Activated T-cell treated with anti-CD3 and anti-CD28 coated beads, Interleukin-2, amount 50 U/mL, for 1 hour (primary cell): Measurements from ENCODE around the gene KCNMB3.
"Not testable (repeated sequence)": the region's sequence is repeated elsewhere in the genome, so short reads cannot be mapped to it uniquely, and the experiment has no call there.

Experiments used
- DNase-seq: peaks from one replicate; pipeline ENCODE4 v3.0.0-alpha.2; 2020

KCNMB3 gene, protein sequence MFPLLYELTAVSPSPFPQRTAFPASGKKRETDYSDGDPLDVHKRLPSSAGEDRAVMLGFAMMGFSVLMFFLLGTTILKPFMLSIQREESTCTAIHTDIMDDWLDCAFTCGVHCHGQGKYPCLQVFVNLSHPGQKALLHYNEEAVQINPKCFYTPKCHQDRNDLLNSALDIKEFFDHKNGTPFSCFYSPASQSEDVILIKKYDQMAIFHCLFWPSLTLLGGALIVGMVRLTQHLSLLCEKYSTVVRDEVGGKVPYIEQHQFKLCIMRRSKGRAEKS

DNA sequence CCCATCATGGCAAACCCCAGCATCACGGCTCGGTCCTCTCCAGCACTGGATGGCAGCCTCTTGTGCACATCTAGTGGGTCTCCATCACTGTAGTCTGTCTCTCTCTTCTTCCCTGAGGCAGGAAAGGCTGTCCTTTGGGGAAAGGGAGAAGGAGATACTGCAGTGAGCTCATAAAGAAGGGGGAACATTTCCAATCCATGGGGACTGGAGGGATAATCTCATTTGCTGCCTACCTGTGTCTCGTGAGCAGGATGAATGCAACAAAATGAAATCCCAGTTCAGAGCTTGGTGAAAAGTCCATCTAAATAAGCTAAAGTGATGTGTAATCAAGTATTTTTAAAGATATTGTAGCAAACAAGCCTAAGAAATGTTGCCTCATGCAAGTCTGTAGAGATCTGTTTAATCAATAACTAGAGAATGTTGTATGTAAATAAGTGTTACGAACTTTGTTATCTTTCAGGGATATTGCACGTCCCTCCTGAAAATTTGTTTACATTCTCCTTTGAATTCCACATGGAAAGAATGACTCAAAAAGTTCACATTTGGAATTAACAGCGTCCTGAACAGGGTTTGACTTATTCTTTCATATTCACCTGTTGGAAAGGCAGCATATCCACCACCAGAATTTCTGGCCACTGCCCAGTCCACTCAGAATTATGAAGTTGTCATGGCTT is at the start of gene KCNMB3:
TSS of gene KCNMB3 (minus strand) at position 312 of the 674 bp plus-strand sequence. CDS start at position 188, 124 bp downstream.
- DNase-seq: no peak

DNA sequence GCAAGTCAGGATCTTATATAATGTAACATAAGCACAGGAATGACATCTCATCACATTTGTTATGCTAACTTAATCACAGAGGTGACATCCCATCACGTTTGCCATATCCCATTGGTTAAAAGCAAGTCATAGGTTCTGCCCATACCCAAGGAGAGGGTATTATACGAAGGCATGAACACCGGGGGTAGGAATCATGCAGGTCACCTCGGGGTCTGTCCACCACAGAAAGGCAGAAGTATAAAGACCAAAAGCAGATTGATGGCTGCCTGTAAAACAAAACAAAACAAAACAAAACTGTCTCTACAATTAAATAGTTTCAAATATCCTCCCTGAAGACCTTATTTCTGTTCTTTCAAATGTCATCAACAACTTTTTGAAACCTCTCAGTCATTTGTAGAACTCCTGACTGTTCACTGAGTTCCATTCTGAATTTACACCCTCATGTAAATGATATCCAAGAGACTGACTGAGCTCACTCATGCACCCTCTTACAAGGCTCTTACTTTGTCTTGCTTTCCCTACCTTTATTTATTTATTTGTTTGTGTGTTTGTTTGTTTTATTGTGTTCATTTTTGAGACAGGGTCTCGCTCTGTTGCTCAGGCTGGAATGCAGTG is 49.2 kb upstream of the KCNMB3 start:
- DNase-seq: no peak

DNA sequence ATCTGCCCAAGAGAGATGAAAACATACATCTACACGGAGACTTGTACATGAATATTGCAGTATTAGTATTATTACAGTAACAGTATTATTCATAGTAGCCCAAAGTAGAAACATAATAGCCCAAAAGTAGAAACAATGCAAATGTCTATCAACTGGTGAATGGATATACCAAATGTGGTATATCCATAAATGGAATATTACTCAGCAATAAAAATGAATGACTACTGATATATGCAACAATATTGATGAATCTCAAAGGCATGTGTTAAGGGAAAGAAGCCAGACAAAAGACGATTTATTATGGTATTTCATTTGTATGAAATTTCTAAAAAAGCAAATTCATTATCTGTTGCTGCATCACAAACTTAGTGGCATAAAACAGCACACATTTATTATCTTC is 48.4 kb upstream of the KCNMB3 start:
- DNase-seq: no peak

- DNase-seq: no peak
Observed at GRCh38 chr3:179297971-179298725, 47.2 kb upstream of the KCNMB3 start.

DNA sequence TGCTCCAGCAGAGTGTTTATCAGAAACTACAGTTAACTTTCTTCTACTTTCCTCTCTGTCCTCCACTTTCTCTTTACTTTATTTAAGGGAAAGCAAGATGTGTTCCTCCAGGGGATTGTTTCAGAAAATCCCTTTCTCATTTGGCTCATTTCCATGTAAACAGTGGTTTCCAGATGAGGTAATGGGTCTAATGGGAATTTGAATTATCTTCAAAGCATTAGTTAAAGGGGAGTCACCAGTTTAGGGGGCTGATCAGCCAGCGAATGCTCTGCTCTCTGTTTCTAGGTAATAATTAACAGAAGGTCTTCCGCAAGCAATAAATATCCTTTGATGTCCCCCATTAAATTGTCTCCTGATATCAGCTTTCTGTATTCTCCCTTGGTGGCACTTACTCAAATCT is 41.5 kb upstream of the KCNMB3 start:
- no peak for DNase-seq

- no peak for DNase-seq
Observed at GRCh38 chr3:179289295-179289694, 38.4 kb upstream of the KCNMB3 start.

- DNase-seq: no peak
Observed at GRCh38 chr3:179288845-179289244, 37.9 kb upstream of the KCNMB3 start.

- no peak for DNase-seq
Observed at GRCh38 chr3:179286331-179286730, 35.4 kb upstream of the KCNMB3 start.

DNA sequence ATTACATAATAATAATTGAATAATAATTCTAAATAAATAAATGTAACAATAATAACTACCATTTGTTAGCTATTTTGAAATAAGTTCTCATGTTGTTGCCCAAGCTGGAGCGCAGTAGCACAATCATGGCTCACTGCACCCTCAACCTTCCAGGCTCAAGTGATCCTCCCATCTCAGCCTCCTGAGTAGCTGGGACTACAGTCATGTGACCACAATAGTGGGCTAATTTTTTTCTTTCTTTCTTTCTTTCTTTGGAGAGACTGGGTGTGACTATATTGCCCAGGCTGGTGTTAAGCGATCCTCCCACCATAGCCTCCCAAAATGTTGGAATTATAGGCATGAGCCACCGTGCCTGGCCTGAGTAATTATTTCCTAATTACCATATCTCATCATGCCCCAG is 30.9 kb upstream of the KCNMB3 start:
- no peak for DNase-seq

- DNase-seq: no peak
Observed at GRCh38 chr3:179279837-179280236, 28.9 kb upstream of the KCNMB3 start.

DNA sequence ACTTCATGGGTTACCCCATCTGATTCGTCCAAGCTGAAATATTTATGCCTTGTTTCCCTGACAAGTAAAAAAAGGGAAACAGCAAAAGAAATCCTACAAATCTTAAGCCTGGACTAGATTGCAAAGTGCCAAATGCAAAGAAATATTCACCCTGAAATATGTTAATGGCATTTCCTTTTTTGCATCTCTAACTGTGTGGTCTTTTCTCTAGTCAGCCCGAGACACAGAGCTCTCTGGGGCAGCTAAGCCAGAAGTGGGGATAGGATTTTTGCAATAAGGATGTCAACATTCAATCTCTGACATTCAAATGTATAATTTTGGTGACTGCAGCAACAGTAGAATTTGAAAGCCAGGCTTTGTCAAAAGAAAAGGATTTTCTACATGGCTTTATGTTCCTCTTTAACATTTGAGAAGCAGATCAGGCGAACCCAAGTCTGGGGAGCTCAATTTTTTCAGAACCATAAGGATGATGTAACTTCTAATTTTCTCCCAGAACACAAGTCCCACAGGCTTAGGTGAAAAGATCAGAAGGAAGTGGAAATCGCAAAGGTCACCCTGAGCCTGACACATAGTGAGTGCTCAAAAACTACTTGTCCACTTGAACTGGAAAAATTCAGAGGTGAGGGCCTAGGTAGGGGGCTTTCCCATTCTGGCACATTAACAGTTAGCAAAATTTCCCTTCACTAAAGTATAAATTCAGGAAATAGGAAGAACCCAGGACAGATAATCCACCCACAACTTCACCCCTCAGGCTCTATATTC is 28.2 kb upstream of the KCNMB3 start:
- DNase-seq: no peak

GRCh38 chr3:179278151-179278550 is 27.2 kb upstream of the KCNMB3 start:
- no peak for DNase-seq

DNA sequence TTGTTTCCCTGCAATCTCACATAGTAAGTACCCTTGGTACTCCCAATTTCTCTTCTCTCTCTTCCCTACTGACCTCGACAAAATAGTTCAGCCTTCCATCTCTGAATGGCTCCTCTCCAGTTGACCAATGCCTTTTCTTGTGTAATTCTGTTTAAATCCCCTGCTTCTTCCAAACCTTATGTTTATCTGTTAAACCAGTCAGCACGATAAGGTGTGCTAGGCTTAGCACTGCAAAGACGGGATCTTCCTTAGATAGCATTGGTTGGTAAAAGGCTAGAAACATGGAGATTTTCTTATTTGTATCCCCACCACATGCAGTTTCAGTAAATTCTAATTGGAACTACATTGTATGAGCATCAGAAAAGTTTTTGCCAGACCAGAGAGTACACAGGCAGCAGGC is 25.8 kb upstream of the KCNMB3 start:
- no peak for DNase-seq

DNA sequence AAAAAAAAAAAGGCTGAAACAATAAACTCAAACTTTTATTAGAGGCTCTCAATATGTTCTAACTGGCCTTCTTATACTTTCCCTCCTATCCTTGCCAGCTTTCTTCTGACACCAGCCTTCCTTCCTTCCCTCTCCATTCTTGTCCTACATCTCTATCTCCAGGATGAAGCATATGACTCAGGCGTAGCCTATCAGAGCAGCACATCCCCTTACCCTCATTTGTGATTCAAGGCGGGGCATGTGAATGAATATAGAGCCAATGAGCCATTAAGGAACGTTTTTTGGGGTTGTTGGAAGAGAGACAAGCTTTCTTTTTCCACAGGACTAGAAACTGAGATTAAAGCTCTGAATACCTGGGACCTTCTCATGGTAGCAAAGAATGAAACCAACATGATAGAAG is 25.1 kb upstream of the KCNMB3 start:
- no peak for DNase-seq

DNA sequence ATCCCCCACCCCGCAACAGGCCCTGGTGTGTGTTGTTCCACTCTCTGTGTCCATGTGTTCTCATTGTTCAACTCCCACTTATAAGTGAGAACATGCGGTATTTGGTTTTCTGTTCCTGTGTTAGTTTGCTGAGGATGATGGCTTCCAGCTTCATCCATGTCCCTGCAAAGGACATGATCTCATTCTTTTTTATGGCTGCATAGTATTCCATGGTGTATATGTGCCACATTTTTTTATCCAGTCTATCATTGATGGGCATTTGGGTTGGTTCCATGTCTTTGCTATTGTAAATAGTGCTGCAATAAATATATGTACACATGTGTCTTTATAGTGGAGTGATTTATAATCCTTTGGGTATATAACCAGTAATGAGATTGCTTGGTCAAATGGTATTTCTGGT is 23.5 kb upstream of the KCNMB3 start:
- not testable (repeated sequence) for DNase-seq

DNA sequence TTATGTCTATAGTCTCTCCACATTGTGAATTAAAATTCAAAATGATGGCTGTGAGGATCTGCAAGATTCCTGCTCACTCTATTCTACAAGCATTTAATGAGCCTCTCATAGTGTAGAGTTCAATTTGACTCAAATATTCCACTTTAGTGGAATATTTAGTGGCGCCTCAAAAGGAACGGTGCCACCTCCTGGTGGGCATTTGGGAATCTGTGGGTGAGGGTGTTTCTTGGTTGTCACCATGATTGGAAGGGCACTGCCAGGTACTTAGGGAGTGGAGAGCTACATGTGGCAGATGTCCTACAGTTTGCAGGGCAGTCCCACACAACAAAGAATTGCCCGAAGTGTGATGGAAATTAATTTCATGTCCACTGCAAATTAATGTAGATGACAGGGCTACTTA is 21.5 kb upstream of the KCNMB3 start:
- no peak for DNase-seq

DNA sequence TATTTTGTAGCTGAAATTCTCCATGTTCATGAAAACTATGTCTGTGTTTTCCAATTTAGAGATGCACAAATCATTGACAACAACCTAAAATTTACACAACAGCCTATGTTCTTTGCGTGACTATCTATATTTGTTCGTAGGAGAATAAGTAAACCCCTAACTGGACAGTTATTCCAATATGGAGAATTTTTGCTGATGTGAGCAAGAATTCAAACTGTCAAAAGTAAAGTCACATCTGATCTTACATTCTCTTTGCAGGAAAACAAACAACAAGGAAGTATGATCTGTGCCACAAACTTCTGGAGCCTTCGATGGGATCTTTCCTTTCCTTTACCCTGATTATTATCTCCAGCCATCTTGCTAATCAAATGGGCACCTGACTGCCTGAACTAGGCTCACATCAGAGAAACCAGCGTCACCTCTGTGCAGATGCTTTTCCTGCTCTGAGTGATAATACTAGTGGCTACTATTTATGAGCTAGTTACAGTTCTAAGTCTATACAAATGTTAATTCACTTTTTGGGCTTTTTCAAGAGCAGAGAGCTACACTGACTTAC is 18.3 kb upstream of the KCNMB3 start:
- no peak for DNase-seq

DNA sequence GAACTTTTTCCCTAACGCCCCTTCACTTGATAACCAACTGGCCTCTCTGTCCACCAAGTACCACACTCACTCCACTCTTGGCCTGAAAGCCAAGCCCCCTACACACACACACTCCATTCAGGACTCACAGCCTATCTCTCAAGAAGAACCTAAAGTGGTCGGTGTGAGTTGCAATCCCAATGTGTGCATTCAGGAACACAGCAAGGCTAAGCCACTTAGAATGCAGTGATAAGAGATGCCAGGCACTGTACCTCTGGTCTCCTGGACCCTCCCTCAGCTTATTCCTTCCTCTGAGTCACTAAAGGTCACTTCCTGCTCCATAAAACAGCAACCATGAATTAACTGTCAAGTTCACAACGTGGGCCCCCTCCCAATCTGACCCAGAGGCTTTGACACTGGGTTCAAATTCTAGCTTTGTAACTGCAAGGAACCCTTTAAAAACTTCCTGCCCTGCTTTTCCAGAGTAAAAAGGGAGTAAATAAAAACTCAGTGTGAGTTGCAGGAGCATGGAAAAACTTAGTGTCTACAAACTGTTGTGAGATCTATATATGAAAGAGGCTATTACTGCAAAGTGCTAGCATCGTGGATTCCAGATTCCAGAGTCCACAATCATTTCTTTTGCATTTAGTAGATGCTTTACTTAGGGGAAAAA is 17.6 kb upstream of the KCNMB3 start:
- no peak for DNase-seq

DNA sequence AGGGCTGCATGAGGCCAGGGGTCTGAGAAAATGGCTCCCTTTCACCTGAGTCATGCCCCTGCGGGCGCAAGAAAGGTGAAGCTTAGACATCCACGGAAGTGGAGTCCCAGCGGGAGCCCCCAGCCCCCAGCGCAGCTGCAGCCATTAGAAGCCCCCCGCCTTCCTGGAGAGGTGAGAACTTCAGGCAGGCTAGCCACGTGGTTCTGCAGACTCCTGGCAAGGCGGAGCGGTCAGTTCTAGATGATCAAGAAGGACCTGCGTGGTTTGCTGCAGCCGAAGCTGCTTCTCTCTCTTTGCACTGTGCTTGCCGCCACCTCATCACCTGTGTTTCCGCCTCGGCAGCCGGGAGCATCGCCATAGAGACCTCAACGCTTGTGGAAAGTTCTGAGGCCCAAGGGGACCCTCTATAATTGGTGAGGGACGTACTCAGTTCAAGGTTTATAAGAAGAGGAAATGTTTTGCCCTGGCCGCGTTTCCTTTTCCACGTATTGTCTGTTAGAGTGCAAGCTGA is 15.8 kb upstream of the KCNMB3 start:
- no peak for DNase-seq

DNA sequence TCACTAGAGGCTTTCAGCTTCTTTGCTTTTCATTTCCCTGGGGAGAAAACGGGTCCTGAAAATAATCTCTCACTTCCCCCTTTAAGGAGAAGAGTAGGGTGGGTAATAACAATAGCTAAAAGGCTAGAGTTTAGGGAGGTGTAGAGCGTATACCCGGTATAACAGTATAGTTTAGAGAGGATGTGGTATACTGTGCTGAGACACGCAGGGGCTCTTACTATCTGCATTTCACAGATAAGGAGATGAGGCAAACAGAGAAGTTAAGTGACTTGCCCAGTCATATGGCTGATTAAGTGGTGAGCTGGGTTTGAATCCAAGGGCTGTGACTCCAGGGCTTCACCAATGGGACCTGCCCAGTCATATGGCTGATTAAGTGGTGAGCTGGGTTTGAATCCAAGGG is 15.0 kb upstream of the KCNMB3 start:
- DNase-seq: no peak

- DNase-seq: no peak
Observed at GRCh38 chr3:179265092-179265491, 14.2 kb upstream of the KCNMB3 start.

GRCh38 chr3:179264449-179264848 is 13.5 kb upstream of the KCNMB3 start:
- DNase-seq: no peak
